Measurements from ENCODE around the gene CADM1. TPM values are rescaled to one million over a fixed set of nuclear protein-coding genes. Genes with fewer than 3 reads are reported as not detected.
A peak's percentile ranks its signal among the peaks of the same experiment; 100 is the strongest.

Gene CADM1
- total RNA-seq, 1 experiment from 2014 or later, result 534 TPM

- H3K4me3 Mint-ChIP-seq (ENCODE audit: unreplicated experiment), result no peak overlapping the region
- no TSS peak for BruUV-seq (replicated peaks)
- H3K4me3 ChIP-seq (ENCODE audit: low read depth, low read length), result no peak overlapping the region
- ChIA-PET POLR2A (no interaction called here), CTCF (interaction anchor here (0.5 kb wide), 1 partner anchor 67 kb away, joined by 4 read pairs; no protein-coding TSS in a partner anchor)
- H3K4me1 ChIP-seq, result no peaks in the 10 kb centered on the region
- no peaks in the 10 kb centered on the region for H3K9me3 Mint-ChIP-seq (ENCODE audit: unreplicated experiment)
- H3K27me3 Mint-ChIP-seq (ENCODE audit: insufficient read depth, unreplicated experiment), result peaks cover 24% of the 10 kb centered on the region
- no peak for DNase-seq
- TF ChIP-seq, protein P1, sequence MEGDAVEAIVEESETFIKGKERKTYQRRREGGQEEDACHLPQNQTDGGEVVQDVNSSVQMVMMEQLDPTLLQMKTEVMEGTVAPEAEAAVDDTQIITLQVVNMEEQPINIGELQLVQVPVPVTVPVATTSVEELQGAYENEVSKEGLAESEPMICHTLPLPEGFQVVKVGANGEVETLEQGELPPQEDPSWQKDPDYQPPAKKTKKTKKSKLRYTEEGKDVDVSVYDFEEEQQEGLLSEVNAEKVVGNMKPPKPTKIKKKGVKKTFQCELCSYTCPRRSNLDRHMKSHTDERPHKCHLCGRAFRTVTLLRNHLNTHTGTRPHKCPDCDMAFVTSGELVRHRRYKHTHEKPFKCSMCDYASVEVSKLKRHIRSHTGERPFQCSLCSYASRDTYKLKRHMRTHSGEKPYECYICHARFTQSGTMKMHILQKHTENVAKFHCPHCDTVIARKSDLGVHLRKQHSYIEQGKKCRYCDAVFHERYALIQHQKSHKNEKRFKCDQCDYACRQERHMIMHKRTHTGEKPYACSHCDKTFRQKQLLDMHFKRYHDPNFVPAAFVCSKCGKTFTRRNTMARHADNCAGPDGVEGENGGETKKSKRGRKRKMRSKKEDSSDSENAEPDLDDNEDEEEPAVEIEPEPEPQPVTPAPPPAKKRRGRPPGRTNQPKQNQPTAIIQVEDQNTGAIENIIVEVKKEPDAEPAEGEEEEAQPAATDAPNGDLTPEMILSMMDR (IDR thresholded peaks at IDR 0.05; ENCODE audit: insufficient read depth in 1 of 2, low read depth in 1 of 2, low read length in 1 of 2, severe bottlenecking in 1 of 2, unreplicated experiment in 1 of 2), result no peak
- no peak overlapping the region for H3K27ac Mint-ChIP-seq (ENCODE audit: unreplicated experiment)
- H3K4me1 Mint-ChIP-seq (ENCODE audit: low read depth, unreplicated experiment), result peaks cover 4% of the 10 kb centered on the region
- H3K27me3 ChIP-seq (replicated peaks; ENCODE audit: control insufficient read depth, insufficient read depth, low read length), result no peaks in the 10 kb centered on the region
- H3K36me3 Mint-ChIP-seq (ENCODE audit: insufficient read depth, unreplicated experiment), result no peaks in the 10 kb centered on the region
- H3K9me3 ChIP-seq, result no peaks in the 10 kb centered on the region
- intact Hi-C loops (cut with micrococcal nuclease; ENCODE audit: unreplicated experiment), result loop anchor here (10.0 kb wide), 1 partner anchor 360 kb away; no protein-coding TSS in a partner anchor
- H3K36me3 ChIP-seq (ENCODE audit: control insufficient read depth, insufficient read depth, low read length), result no peaks in the 10 kb centered on the region
Measured at GRCh38 chr11:115134926-115135325, 369.3 kb downstream of the CADM1 start.

DNA sequence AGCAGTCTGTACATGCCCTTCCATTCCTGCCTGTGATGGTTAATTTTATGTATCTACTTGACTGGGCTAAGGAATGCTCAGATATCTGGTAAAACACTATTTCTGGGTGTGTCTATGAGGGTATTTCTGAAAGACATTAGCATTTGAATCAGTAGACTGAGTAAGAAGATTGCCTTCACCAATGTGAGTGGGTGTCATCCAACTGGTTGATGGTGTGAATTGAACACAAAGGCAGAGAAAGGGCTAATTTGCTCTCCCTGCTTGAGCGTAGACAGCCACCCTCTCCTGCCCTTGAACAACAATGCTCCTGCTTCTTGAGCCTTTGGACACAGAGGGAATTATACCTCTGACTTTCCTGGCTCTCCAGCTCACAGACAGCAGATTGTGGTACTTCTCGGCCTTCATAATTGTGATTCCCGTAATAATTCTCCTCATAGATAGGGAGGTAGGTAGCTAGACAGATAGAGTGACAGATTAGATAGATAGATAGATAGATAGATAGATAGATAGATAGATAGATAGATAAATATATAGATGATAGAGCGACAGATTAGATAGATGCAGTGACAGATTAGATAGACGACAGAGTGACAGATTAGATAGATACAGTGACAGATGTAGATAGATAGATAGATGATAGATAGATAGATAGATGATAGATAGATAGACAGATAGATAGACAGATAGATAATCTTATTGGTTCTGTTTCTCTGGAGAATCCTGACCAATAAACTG is 370.6 kb downstream of the CADM1 start:
- Mint-ChIP-seq H3K4me3 (ENCODE audit: unreplicated experiment) (no peak overlapping the region), H3K4me1 (ENCODE audit: low read depth, unreplicated experiment) (no peaks in the 10 kb centered on the region), H3K36me3 (ENCODE audit: insufficient read depth, unreplicated experiment) (no peaks in the 10 kb centered on the region), H3K27me3 (ENCODE audit: insufficient read depth, unreplicated experiment) (peaks cover 17% of the 10 kb centered on the region), H3K9me3 (ENCODE audit: unreplicated experiment) (no peaks in the 10 kb centered on the region), H3K27ac (ENCODE audit: unreplicated experiment) (no peak overlapping the region)
- Histone ChIP-seq H3K36me3 (ENCODE audit: control insufficient read depth, insufficient read depth, low read length) (no peaks in the 10 kb centered on the region), H3K27me3 (replicated peaks; ENCODE audit: control insufficient read depth, insufficient read depth, low read length) (no peaks in the 10 kb centered on the region), H3K4me1 (no peaks in the 10 kb centered on the region), H3K9me3 (no peaks in the 10 kb centered on the region), H3K4me3 (ENCODE audit: low read depth, low read length) (no peak overlapping the region)
- BruUV-seq (replicated peaks), result no TSS peak
- ChIA-PET CTCF (no interaction called here), POLR2A (no interaction called here)
- TF ChIP-seq, protein P1 (IDR thresholded peaks at IDR 0.05; ENCODE audit: insufficient read depth in 1 of 2, low read depth in 1 of 2, low read length in 1 of 2, severe bottlenecking in 1 of 2, unreplicated experiment in 1 of 2), result no peak
- intact Hi-C loops (cut with micrococcal nuclease; ENCODE audit: unreplicated experiment), result loop anchor here (10.0 kb wide), 1 partner anchor 359 kb away; no protein-coding TSS in a partner anchor
- DNase-seq, result no peak

DNA sequence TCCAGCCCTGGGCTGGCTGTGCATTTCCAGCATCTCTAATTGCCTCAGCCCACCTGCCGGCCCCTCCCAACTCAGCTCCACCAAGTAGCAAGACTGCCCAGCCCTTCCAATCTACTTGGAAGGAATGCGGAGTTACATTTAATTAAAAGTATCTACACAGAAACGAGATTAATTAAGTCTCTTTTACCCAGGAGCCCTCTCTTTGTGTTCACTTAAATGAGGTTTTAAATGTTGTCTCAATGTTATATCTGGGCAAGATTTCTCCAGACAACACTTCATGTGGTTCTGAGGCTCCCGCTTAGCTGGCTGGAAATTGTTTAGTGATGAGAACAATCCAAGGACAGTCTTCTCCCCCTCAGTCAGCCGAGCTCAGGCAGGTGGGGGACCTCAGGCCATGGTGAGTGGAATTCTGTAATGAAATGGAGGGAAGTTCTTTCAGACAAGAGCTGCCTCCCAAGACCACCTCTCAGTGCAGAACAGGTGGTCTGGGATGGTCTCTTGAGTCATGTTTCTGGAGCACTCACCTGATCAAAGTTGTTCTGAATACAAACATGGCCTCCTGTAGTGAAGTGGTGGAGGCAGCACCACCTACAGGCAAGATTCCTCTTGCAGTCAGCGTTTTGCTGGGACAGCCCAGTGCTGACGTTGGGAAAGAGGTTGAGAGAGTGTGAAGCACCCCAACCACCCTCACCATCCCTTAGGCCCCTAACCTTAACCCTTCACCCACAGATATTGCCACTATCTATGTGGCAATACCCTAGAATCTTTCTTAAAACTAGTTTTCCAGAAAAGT is 371.6 kb downstream of the CADM1 start:
- TF ChIP-seq, protein P1 (IDR thresholded peaks at IDR 0.05; ENCODE audit: insufficient read depth in 1 of 2, low read depth in 1 of 2, low read length in 1 of 2, severe bottlenecking in 1 of 2, unreplicated experiment in 1 of 2), result peak in 1 of 2 experiments; percentile 34
- ChIA-PET CTCF (interaction anchor here (0.5 kb wide), 1 partner anchor 53 kb away, joined by 3 read pairs; no protein-coding TSS in a partner anchor), POLR2A (no interaction called here)
- Mint-ChIP-seq H3K9me3 (ENCODE audit: unreplicated experiment) (no peaks in the 10 kb centered on the region), H3K4me3 (ENCODE audit: unreplicated experiment) (no peak overlapping the region), H3K36me3 (ENCODE audit: insufficient read depth, unreplicated experiment) (no peaks in the 10 kb centered on the region), H3K27me3 (ENCODE audit: insufficient read depth, unreplicated experiment) (peaks cover 16% of the 10 kb centered on the region), H3K27ac (ENCODE audit: unreplicated experiment) (no peak overlapping the region), H3K4me1 (ENCODE audit: low read depth, unreplicated experiment) (no peaks in the 10 kb centered on the region)
- peak in 1 of 2 experiments; percentile 43 for DNase-seq
- H3K4me3 ChIP-seq (ENCODE audit: low read depth, low read length), result no peak overlapping the region
- no TSS peak for BruUV-seq (replicated peaks)
- no peaks in the 10 kb centered on the region for H3K9me3 ChIP-seq
- H3K4me1 ChIP-seq, result no peaks in the 10 kb centered on the region
- intact Hi-C loops (cut with micrococcal nuclease; ENCODE audit: unreplicated experiment), result loop anchor here (10.0 kb wide), 1 partner anchor 358 kb away; no protein-coding TSS in a partner anchor
- no peaks in the 10 kb centered on the region for H3K36me3 ChIP-seq (ENCODE audit: control insufficient read depth, insufficient read depth, low read length)
- H3K27me3 ChIP-seq (replicated peaks; ENCODE audit: control insufficient read depth, insufficient read depth, low read length), result no peaks in the 10 kb centered on the region

All from Caco-2 (cell line).